HTERT RPE-1 (cell line): Measurements from ENCODE around the gene DBR1.

Source experiments
- in situ Hi-C: fragments of 300-500 bp; cut with MboI; formaldehyde crosslinking; loops from 4 replicates; pipeline ENCODE4 v1.14.3; 2020; ENCODE audit warnings: low sequenced_read_pairs

Gene DBR1

GRCh38 chr3:138174421-138175131 lies at the start of gene DBR1:
DBR1 (minus strand) TSS chr3:138174921; CDS start chr3:138174795, 126 bp downstream.
- in situ Hi-C loops: no loop called here

GRCh38 chr3:138222942-138223287 lies 48.2 kb upstream of the DBR1 start:
- in situ Hi-C loops: no loop called here

GRCh38 chr3:138222131-138222941 lies 47.6 kb upstream of the DBR1 start:
- in situ Hi-C loops: no loop called here

- in situ Hi-C loops: no loop called here
Measured at GRCh38 chr3:138220788-138221187, 46.1 kb upstream of the DBR1 start.

- in situ Hi-C loops: no loop called here
Measured at GRCh38 chr3:138220242-138220641, 45.5 kb upstream of the DBR1 start.

GRCh38 chr3:138219255-138219654 lies 44.5 kb upstream of the DBR1 start:
- in situ Hi-C loops: no loop called here

- in situ Hi-C loops: no loop called here
Measured at GRCh38 chr3:138213398-138214085, 38.8 kb upstream of the DBR1 start.

- in situ Hi-C loops: no loop called here
Measured at GRCh38 chr3:138210528-138210927, 35.8 kb upstream of the DBR1 start.

GRCh38 chr3:138206196-138206595 lies 31.5 kb upstream of the DBR1 start:
- in situ Hi-C loops: no loop called here

GRCh38 chr3:138205527-138205926 lies 30.8 kb upstream of the DBR1 start:
- in situ Hi-C loops: no loop called here

GRCh38 chr3:138203938-138204337 lies 29.2 kb upstream of the DBR1 start:
- in situ Hi-C loops: no loop called here

GRCh38 chr3:138202945-138203701 lies 28.4 kb upstream of the DBR1 start:
- in situ Hi-C loops: no loop called here

- in situ Hi-C loops: no loop called here
Measured at GRCh38 chr3:138200424-138200823, 25.7 kb upstream of the DBR1 start.

GRCh38 chr3:138199851-138200250 lies 25.1 kb upstream of the DBR1 start:
- in situ Hi-C loops: no loop called here

- in situ Hi-C loops: no loop called here
Measured at GRCh38 chr3:138197524-138197923, 22.8 kb upstream of the DBR1 start.

GRCh38 chr3:138197058-138197457 lies 22.3 kb upstream of the DBR1 start:
- in situ Hi-C loops: no loop called here

- in situ Hi-C loops: no loop called here
Measured at GRCh38 chr3:138196023-138196422, 21.3 kb upstream of the DBR1 start.

- in situ Hi-C loops: no loop called here
Measured at GRCh38 chr3:138195481-138195880, 20.8 kb upstream of the DBR1 start.

- in situ Hi-C loops: no loop called here
Measured at GRCh38 chr3:138188013-138188730, 13.5 kb upstream of the DBR1 start.

GRCh38 chr3:138187296-138188012 lies 12.7 kb upstream of the DBR1 start, which contains the start of gene ARMC8:
ARMC8 (plus strand) TSS chr3:138187301; CDS start chr3:138187555, 254 bp downstream.
- in situ Hi-C loops: no loop called here
